CD4-positive, CD25-positive, alpha-beta regulatory T cell (primary cell): ENCODE measurements around the gene TMSB4X. TPM values are rescaled to one million over a fixed set of nuclear protein-coding genes. Genes with fewer than 3 reads are reported as not detected.
A peak's percentile ranks its signal among the peaks of the same experiment; 100 is the strongest.
"Not testable (repeated sequence)": the region's sequence is repeated elsewhere in the genome, so short reads cannot be mapped to it uniquely, and the experiment has no call there.

Source experiments
- ATAC-seq, 2 donors: fragments of 150-1000 bp; cut with Tn5 transposase; one replicate each; pipeline ENCODE4 v1.10.0; 2021; ENCODE audit warnings: low read depth in 2 of 2, moderate number of reproducible peaks in 2 of 2, moderate library complexity in 1 of 2
- DNase-seq, 3 donors: peaks; one replicate each; pipeline versions ENCODE4 v3.0.0 to v3.0.0-alpha.2; 2012 to 2022; ENCODE audit warnings: mixed read lengths in 1 of 3
- H3K27ac ChIP-seq: one replicate; pipeline ENCODE4 v1.7.0; 2013; ENCODE audit warnings: mild to moderate bottlenecking, low read length; ENCODE audit not compliant: insufficient read depth, poor library complexity, severe bottlenecking
- H3K27me3 ChIP-seq: one replicate; pipeline ENCODE4 v1.7.0; 2013; ENCODE audit warnings: low read length; ENCODE audit not compliant: control insufficient read depth, insufficient read depth
- H3K36me3 ChIP-seq: one replicate; pipeline ENCODE4 v1.7.0; 2013; ENCODE audit warnings: mild to moderate bottlenecking, low read length, moderate library complexity; ENCODE audit not compliant: control insufficient read depth, insufficient read depth
- H3K4me1 ChIP-seq: 2 replicates; pipeline ENCODE4 v1.7.0; 2013; ENCODE audit warnings: mild to moderate bottlenecking, low read length; ENCODE audit not compliant: insufficient read depth, control insufficient read depth, poor library complexity, severe bottlenecking
- H3K4me3 ChIP-seq: one replicate; pipeline ENCODE4 v1.7.0; 2013; ENCODE audit warnings: low read depth, mild to moderate bottlenecking, low read length, moderate library complexity
- H3K9me3 ChIP-seq, 2 experiments: 1 replicate in 1 of 2; 2 replicates in 1 of 2; pipeline ENCODE4 v1.7.0; 2013; ENCODE audit warnings: low read length in 2 of 2, mild to moderate bottlenecking in 1 of 2, moderate library complexity in 1 of 2; ENCODE audit not compliant: control insufficient read depth in 2 of 2
- H3K27ac Mint-ChIP-seq, 3 donors: one replicate each; pipeline ENCODE4 v1.8.0; 2020 to 2022; ENCODE audit warnings: mild to moderate bottlenecking in 3 of 3, mixed read lengths in 3 of 3, moderate library complexity in 2 of 3
- H3K27me3 Mint-ChIP-seq: one replicate; pipeline ENCODE4 v1.8.0; 2022; ENCODE audit warnings: mild to moderate bottlenecking, mixed read lengths
- H3K36me3 Mint-ChIP-seq: one replicate; pipeline ENCODE4 v1.8.0; 2020; ENCODE audit warnings: mixed read lengths
- H3K4me1 Mint-ChIP-seq, 4 donors: one replicate each; pipeline ENCODE4 v1.8.0; 2020 to 2022; ENCODE audit warnings: mixed read lengths in 4 of 4, mild to moderate bottlenecking in 1 of 4
- H3K4me3 Mint-ChIP-seq, 4 donors: one replicate each; pipeline ENCODE4 v1.8.0; 2020 to 2022; ENCODE audit warnings: mild to moderate bottlenecking in 4 of 4, mixed read lengths in 4 of 4, moderate library complexity in 3 of 4
- H3K9me3 Mint-ChIP-seq, 7 donors: one replicate each; pipeline ENCODE4 v1.8.0; 2020 to 2022; ENCODE audit warnings: mixed read lengths in 7 of 7, mild to moderate bottlenecking in 3 of 7, moderate library complexity in 2 of 7
- polyA plus RNA-seq, 4 donors: library from polyadenylated mRNA; unstranded; fragments of 300-500 nt; fragmentation: Illumina TruSeq; gene quantifications; one replicate each; pipeline ENCODE4 v1.2.3, GENCODE V29; 2021
- total RNA-seq: library from RNA; stranded (reverse); gene quantifications from one replicate; pipeline ENCODE4 v1.2.3, GENCODE V29; 2022

Gene TMSB4X
- total and polyA plus RNA-seq, 5 donors from 2014 or later: 6,725 to 36,942 (median 34,427) TPM

DNA sequence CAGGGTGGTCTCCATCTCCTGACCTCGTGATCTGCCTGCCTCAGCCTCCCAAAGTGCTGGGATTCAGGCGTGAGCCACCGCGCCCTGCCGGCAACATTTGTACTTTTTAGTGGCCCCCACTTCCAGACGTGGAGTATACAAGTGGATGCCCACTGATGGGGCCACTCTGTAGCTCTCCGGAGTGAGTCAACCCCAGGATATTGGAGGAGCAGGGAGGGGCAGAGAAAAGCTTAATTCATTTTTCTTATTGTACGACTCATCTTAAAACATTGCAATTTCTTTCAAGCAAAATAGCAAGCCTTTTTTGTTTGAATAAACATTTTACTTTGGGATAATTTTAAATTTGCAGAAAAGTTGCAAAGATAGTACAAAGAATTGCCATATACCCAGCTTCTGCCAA, 34.9 kb downstream of the TMSB4X start:
- no peak overlapping the region for H3K4me3 ChIP-seq
- no peaks in the 10 kb centered on the region for H3K36me3 ChIP-seq
- no peaks in the 10 kb centered on the region for H3K27me3 ChIP-seq
- ATAC-seq: no peak
- H3K4me1 Mint-ChIP-seq: peaks cover 18 to 85% (median 51%) of the 10 kb centered on the region in 4 donors
- H3K27ac ChIP-seq: no peak overlapping the region
- H3K4me1 ChIP-seq: peaks cover 57% of the 10 kb centered on the region
- DNase-seq: no peak
- no peaks in the 10 kb centered on the region for H3K9me3 Mint-ChIP-seq
- no peaks in the 10 kb centered on the region for H3K27me3 Mint-ChIP-seq
- peak overlapping the region in 1 of 4 donors; percentile 54 for H3K4me3 Mint-ChIP-seq
- H3K36me3 Mint-ChIP-seq: peaks cover 3% of the 10 kb centered on the region
- H3K27ac Mint-ChIP-seq: peak overlapping the region in 1 of 3 donors; percentile 43
- no peaks in the 10 kb centered on the region for H3K9me3 ChIP-seq

DNA sequence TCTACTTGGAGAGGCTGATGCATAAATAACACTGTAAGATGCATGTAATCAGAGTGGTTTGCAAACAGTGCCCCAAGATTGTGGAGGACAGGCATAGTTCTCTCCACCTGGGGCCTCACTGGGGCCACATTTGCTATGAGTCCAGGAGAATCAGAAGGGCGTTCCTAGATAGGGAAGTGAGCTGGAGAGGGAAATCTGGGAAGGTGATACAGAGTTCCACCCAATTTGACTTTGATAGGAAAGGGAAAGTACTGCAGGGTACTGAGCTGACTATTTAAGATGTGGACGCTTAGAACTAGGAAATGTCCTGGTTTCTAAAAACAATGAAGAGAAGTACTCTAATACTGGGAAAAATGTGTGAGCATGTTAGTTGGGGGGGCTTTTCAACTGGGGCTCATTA, 35.6 kb downstream of the TMSB4X start:
- no peaks in the 10 kb centered on the region for H3K27me3 Mint-ChIP-seq
- H3K4me3 ChIP-seq: no peak overlapping the region
- no peaks in the 10 kb centered on the region for H3K27me3 ChIP-seq
- ATAC-seq (no peak), DNase-seq (no peak)
- no peaks in the 10 kb centered on the region for H3K9me3 ChIP-seq
- peaks cover 3% of the 10 kb centered on the region for H3K36me3 Mint-ChIP-seq
- H3K4me1 Mint-ChIP-seq: peaks cover 17 to 83% (median 47%) of the 10 kb centered on the region in 4 donors
- peaks cover 51% of the 10 kb centered on the region for H3K4me1 ChIP-seq
- no peaks in the 10 kb centered on the region for H3K36me3 ChIP-seq
- H3K27ac ChIP-seq: peak overlapping the region; percentile 20
- H3K27ac Mint-ChIP-seq: peak overlapping the region; percentile 2 to 43 (median 17)
- no peaks in the 10 kb centered on the region for H3K9me3 Mint-ChIP-seq
- H3K4me3 Mint-ChIP-seq: peak overlapping the region in 1 of 4 donors; percentile 32

DNA sequence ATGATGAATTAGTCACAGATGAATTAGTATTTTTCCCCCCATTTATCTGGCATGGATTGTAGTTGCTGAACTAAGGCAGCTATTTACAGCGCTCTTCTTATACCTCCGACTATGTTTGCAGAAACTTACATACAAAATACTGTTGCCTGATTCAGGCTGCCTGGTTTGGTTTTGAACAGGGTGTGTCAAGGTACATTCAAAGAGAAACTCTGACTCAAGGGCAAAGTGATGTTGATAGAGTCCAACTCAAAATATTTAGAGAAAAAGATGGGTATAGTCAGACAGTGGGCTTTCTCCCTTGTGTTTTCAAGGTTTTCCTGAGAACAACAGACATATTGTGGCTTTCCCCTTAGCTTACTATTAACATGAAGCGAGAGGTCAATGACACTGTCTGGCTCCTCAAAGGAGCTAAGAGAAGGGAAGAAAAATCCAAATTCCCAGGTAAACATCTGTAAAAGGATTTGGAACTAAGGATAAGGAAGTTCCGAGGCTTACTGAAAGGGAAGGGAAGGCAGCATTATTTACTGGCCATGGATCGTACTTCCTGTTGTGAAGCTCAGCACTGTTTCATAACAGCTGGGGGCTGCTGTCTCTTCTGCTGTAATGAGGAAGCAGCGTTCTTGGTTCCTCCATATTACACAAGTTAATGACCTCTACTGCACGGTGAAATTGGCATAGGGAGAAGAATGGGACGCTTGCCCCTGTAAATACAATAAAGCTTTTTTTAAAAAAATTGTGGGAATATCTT, 38.6 kb downstream of the TMSB4X start:
- no peaks in the 10 kb centered on the region for H3K36me3 Mint-ChIP-seq
- peaks cover 14 to 72% (median 35%) of the 10 kb centered on the region in 4 donors for H3K4me1 Mint-ChIP-seq
- H3K27me3 Mint-ChIP-seq: no peaks in the 10 kb centered on the region
- Histone ChIP-seq H3K27me3 (no peaks in the 10 kb centered on the region), H3K9me3 (no peaks in the 10 kb centered on the region), H3K4me3 (peak overlapping the region; percentile 58), H3K36me3 (no peaks in the 10 kb centered on the region), H3K27ac (peak overlapping the region; percentile 86), H3K4me1 (peaks cover 27% of the 10 kb centered on the region)
- ATAC-seq: peak; percentile 87
- H3K9me3 Mint-ChIP-seq: no peaks in the 10 kb centered on the region
- DNase-seq: peak in 2 of 3 donors; percentile 36 to 83
- peak overlapping the region; percentile 17 to 44 (median 27) for H3K4me3 Mint-ChIP-seq
- H3K27ac Mint-ChIP-seq: peak overlapping the region; percentile 52 to 100 (median 83)

DNA sequence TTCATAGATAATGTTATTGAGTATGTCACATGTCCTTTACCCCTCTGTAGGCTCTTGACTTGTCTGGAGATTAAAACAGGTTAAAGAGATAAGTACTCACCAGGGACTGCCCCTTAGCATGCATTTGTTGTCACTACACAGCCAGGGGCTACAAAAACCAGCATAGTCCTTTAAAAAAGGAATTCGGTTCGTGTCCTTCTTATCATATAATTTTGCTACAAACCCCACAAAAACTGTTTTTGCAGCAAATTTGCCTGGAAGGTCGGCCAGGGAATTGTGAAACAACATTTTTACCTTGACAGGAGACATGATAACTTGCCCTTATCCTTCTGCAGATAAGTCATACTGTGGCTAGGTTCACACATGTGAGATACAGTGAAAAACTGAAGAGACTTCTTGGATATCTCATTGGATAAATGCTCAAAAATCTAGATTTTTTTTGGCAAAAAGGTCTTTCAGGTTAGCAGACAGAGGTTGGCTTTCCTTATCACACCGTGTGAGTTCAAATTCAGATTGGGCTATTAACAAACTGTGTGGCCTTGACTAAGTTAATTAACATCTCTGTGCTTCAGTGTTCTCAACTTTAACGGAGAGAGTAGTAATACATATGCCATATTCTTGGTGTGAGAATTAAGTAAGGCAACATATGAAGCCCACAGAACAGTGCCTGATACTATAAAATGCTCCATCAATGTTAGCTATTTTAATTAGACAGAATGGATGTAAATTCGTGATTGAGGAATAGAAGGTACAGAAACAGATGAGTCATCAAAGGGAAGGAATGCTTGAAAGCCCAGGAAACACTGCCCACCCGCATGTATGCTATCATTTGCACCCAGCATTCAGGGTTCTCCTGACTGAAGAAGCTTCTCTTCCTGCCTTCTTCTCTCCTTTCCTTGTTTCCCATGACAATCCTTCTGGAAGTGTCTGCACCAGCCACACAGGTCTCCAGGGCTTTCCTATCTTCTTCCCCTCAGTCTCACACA, 39.5 kb downstream of the TMSB4X start:
- Histone ChIP-seq H3K9me3 (no peaks in the 10 kb centered on the region), H3K27me3 (no peaks in the 10 kb centered on the region), H3K4me1 (peaks cover 26% of the 10 kb centered on the region), H3K36me3 (no peaks in the 10 kb centered on the region), H3K4me3 (peak overlapping the region; percentile 58), H3K27ac (peak overlapping the region; percentile 86)
- peak overlapping the region in 3 of 4 donors; percentile 10 to 44 (median 28) for H3K4me3 Mint-ChIP-seq
- H3K36me3 Mint-ChIP-seq: no peaks in the 10 kb centered on the region
- peak overlapping the region; percentile 52 to 100 (median 83) for H3K27ac Mint-ChIP-seq
- no peaks in the 10 kb centered on the region for H3K9me3 Mint-ChIP-seq
- ATAC-seq (no peak), DNase-seq (no peak)
- no peaks in the 10 kb centered on the region for H3K27me3 Mint-ChIP-seq
- peaks cover 14 to 64% (median 35%) of the 10 kb centered on the region in 4 donors for H3K4me1 Mint-ChIP-seq

DNA sequence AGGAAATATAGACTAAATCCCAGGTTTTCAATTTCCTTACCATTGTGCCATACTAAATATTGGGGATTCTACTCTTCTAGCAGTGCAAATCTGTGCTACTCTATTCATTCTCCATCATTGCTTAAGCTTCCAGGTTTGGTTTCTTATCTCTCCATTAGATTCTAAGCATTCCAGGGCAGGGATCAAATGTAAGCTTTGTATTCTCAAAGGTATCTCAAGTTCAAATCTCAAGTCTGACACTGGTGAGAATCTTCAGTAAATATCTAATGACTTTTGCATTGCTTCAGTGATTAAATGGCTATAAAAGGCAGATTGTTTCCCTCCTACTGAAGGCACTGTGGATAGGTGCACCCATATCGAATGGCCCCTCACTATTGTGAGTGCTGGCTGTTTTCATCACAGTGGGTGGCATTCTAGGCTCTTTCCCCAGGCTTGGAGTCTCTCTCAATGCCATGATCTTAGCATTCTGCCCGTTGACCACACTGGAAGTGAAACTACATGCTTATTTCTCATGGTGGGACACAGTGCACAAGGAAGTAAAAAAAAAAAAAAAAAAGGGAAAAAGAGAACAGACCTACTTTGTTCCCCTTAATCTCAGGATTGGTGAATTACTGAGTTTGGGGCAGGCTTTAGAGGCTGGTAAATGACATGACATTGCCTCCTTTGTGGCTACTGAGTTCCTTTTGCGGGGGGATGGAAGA, 40.8 kb downstream of the TMSB4X start:
- no peaks in the 10 kb centered on the region for H3K9me3 ChIP-seq
- peaks cover 26% of the 10 kb centered on the region for H3K4me1 ChIP-seq
- peak overlapping the region in 1 of 3 donors; percentile 64 for H3K27ac Mint-ChIP-seq
- no peaks in the 10 kb centered on the region for H3K36me3 Mint-ChIP-seq
- H3K4me3 ChIP-seq: no peak overlapping the region
- no peaks in the 10 kb centered on the region for H3K27me3 ChIP-seq
- no peaks in the 10 kb centered on the region for H3K27me3 Mint-ChIP-seq
- no peak for ATAC-seq
- no peaks in the 10 kb centered on the region for H3K36me3 ChIP-seq
- H3K4me1 Mint-ChIP-seq: peaks cover 14 to 62% (median 29%) of the 10 kb centered on the region in 4 donors
- no peak overlapping the region for H3K27ac ChIP-seq
- H3K9me3 Mint-ChIP-seq: no peaks in the 10 kb centered on the region
- H3K4me3 Mint-ChIP-seq: peak overlapping the region in 1 of 4 donors; percentile 23
- no peak for DNase-seq

DNA sequence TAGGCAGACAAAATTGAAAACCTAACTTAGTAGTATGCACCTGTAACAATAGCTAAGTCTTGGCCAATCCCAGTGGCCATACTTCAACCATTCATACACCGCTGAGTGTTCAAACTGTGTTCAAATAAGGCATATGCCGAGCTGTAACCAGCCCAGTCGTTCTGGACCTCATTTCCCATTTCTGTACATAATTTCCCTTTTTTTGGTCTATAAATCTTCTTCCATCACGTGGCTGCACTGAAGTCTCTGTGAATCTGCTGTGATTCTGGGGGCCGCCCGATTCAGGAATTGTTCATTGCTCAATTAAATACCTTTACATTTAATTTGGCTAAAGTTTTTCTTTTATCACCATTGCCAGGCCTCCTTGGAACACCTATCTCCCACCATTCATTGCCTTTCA, 41.8 kb downstream of the TMSB4X start:
- H3K27me3 Mint-ChIP-seq, H3K9me3 ChIP-seq, H3K27ac ChIP-seq, ATAC-seq, H3K4me3 ChIP-seq, DNase-seq, H3K9me3 Mint-ChIP-seq, H3K36me3 ChIP-seq, H3K27ac Mint-ChIP-seq, H3K27me3 ChIP-seq, H3K36me3 Mint-ChIP-seq: not testable (repeated sequence)
- Mint-ChIP-seq H3K4me3 (peak overlapping the region in 1 of 4 donors; percentile 43), H3K4me1 (peaks cover 14 to 54% (median 28%) of the 10 kb centered on the region in 4 donors)
- peaks cover 26% of the 10 kb centered on the region for H3K4me1 ChIP-seq

DNA sequence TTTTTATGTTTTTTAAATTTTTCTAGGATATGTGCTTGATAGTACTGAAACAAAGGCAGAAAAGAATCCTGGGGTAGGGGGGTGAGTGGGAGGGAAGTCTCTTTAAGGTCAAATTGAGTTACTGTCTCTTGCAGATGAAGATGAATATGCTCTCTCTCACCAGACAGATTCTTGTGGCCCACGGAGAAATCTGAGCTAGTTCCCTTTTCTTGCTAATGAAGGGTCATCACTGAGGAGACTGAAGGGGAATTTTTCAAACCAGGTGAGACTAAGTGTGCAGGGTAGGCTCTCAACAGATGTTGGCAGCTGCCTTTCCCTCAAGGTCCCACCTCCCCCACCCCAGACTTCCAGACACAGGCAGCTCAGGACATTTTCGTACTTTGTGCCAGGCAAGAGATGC, 48.0 kb downstream of the TMSB4X start:
- peaks cover 29% of the 10 kb centered on the region for H3K4me1 ChIP-seq
- H3K27ac ChIP-seq: no peak overlapping the region
- DNase-seq (no peak), ATAC-seq (no peak)
- Mint-ChIP-seq H3K9me3 (no peaks in the 10 kb centered on the region), H3K27me3 (no peaks in the 10 kb centered on the region), H3K4me1 (peaks cover 18 to 56% (median 26%) of the 10 kb centered on the region in 4 donors), H3K4me3 (no peak overlapping the region), H3K36me3 (no peaks in the 10 kb centered on the region), H3K27ac (peak overlapping the region; percentile 36 to 63 (median 52))
- no peaks in the 10 kb centered on the region for H3K36me3 ChIP-seq
- no peaks in the 10 kb centered on the region for H3K27me3 ChIP-seq
- H3K4me3 ChIP-seq: no peak overlapping the region
- H3K9me3 ChIP-seq: no peaks in the 10 kb centered on the region
